Hypothalamus (tissue), 51 donors: Measurements from ENCODE around the gene MTHFD1L.

ENCODE experiments used
- DNase-seq, 51 donors: peaks; one replicate each; lab custom pipeline; 2025; lab: John Stamatoyannopoulos, UW

MTHFD1L gene

GRCh38 chr6:150981095-150981494, 115.6 kb downstream of the MTHFD1L start:
- DNase-seq: no peak

GRCh38 chr6:150981669-150982068, 116.2 kb downstream of the MTHFD1L start:
- DNase-seq: no peak

- DNase-seq: no peak
These were observed 121.9 kb downstream of the MTHFD1L start for GRCh38 chr6:150987371-150987828.

- DNase-seq: no peak
These were observed 122.5 kb downstream of the MTHFD1L start for GRCh38 chr6:150987855-150988464.

- DNase-seq: no peak
These were observed 126.0 kb downstream of the MTHFD1L start for GRCh38 chr6:150991487-150991886.

GRCh38 chr6:150992262-150992661, 126.8 kb downstream of the MTHFD1L start:
- DNase-seq: no peak

GRCh38 chr6:150992703-150993102, 127.2 kb downstream of the MTHFD1L start:
- DNase-seq: no peak

- no peak for DNase-seq
These were observed 127.8 kb downstream of the MTHFD1L start for GRCh38 chr6:150993253-150993652.

- no peak for DNase-seq
These were observed 128.5 kb downstream of the MTHFD1L start for GRCh38 chr6:150994026-150994425.

- no peak for DNase-seq
These were observed 131.5 kb downstream of the MTHFD1L start for GRCh38 chr6:150996968-150997367.

GRCh38 chr6:150999107-150999506, 133.6 kb downstream of the MTHFD1L start:
- DNase-seq: no peak

- no peak for DNase-seq
These were observed 134.1 kb downstream of the MTHFD1L start for GRCh38 chr6:150999576-150999975.

- no peak for DNase-seq
These were observed 136.0 kb downstream of the MTHFD1L start for GRCh38 chr6:151001387-151002056.

GRCh38 chr6:151002057-151002450, 136.6 kb downstream of the MTHFD1L start:
- no peak for DNase-seq

GRCh38 chr6:151002491-151002935, 137.0 kb downstream of the MTHFD1L start:
- no peak for DNase-seq

- no peak for DNase-seq
These were observed 139.0 kb downstream of the MTHFD1L start for GRCh38 chr6:151004383-151005024.

- no peak for DNase-seq
These were observed 139.7 kb downstream of the MTHFD1L start for GRCh38 chr6:151005164-151005563.

GRCh38 chr6:151005896-151006632, 140.6 kb downstream of the MTHFD1L start:
- DNase-seq: no peak

GRCh38 chr6:151007076-151007475, 141.6 kb downstream of the MTHFD1L start:
- DNase-seq: no peak

- DNase-seq: no peak
These were observed 142.4 kb downstream of the MTHFD1L start for GRCh38 chr6:151007922-151008321.

GRCh38 chr6:151008425-151008824, 142.9 kb downstream of the MTHFD1L start:
- no peak for DNase-seq
